ENCODE measurements around the gene DOCK3.
"Not testable (repeated sequence)": the region's sequence is repeated elsewhere in the genome, so short reads cannot be mapped to it uniquely, and the experiment has no call there.

Gene DOCK3

GRCh38 chr3:51002495-51002894 is 327.8 kb downstream of the DOCK3 start:
- DNase-seq, result no peak

GRCh38 chr3:51004235-51004634 is 329.5 kb downstream of the DOCK3 start:
- no peak for DNase-seq

GRCh38 chr3:51024121-51024520 is 349.4 kb downstream of the DOCK3 start:
- DNase-seq, result no peak

- DNase-seq, result peak; percentile 65
These were observed 350.3 kb downstream of the DOCK3 start for GRCh38 chr3:51024765-51025632.

GRCh38 chr3:51031666-51032065 is 356.9 kb downstream of the DOCK3 start:
- no peak for DNase-seq

- no peak for DNase-seq
These were observed 360.9 kb downstream of the DOCK3 start for GRCh38 chr3:51035630-51036029.

GRCh38 chr3:51044982-51045381 is 370.3 kb downstream of the DOCK3 start:
- no peak for DNase-seq

- no peak for DNase-seq
These were observed 377.8 kb downstream of the DOCK3 start for GRCh38 chr3:51052562-51052961.

- no peak for DNase-seq
These were observed 382.4 kb downstream of the DOCK3 start for GRCh38 chr3:51057121-51057520.

- DNase-seq, result no peak
These were observed 388.3 kb downstream of the DOCK3 start for GRCh38 chr3:51063053-51063452.

- no peak for DNase-seq
These were observed 400.6 kb downstream of the DOCK3 start for GRCh38 chr3:51075221-51075775.

- no peak for DNase-seq
These were observed 407.6 kb downstream of the DOCK3 start for GRCh38 chr3:51082363-51082762.

GRCh38 chr3:51083490-51083889 is 408.8 kb downstream of the DOCK3 start:
- DNase-seq, result no peak

GRCh38 chr3:51092141-51092540 is 417.4 kb downstream of the DOCK3 start:
- not testable (repeated sequence) for DNase-seq

- not testable (repeated sequence) for DNase-seq
These were observed 420.1 kb downstream of the DOCK3 start for GRCh38 chr3:51094838-51095237.

- no peak for DNase-seq
These were observed 425.2 kb downstream of the DOCK3 start for GRCh38 chr3:51099794-51100535.

GRCh38 chr3:51100536-51100851 is 425.8 kb downstream of the DOCK3 start:
- DNase-seq, result no peak

GRCh38 chr3:51102396-51102795 is 427.7 kb downstream of the DOCK3 start:
- DNase-seq, result no peak

GRCh38 chr3:51106242-51106876 is 431.6 kb downstream of the DOCK3 start:
- no peak for DNase-seq

GRCh38 chr3:51110586-51110985 is 435.9 kb downstream of the DOCK3 start:
- no peak for DNase-seq

GRCh38 chr3:51122944-51123343 is 448.2 kb downstream of the DOCK3 start:
- DNase-seq, result no peak

GRCh38 chr3:51123531-51123930 is 448.8 kb downstream of the DOCK3 start:
- no peak for DNase-seq

- not testable (repeated sequence) for DNase-seq
These were observed 456.9 kb downstream of the DOCK3 start for GRCh38 chr3:51131607-51132006.
